Measurements from ENCODE around the gene NCCRP1.

DNA sequence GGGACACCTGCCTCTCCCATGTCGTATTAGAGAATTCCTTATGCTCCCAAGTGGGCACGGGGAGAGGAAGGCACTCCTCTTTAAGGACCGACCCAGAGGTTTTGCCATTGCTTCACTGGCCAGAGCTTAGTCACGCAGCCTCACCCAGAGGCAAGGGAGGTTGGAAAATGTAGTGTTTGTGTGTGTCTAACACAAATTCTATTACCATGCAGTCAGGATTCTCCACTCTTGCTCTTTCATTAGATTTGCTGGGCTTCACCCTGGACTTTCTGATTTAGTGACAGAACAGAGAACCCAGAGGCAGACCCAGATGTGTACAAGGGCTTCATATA is 14.6 kb upstream of the NCCRP1 start:
- TF ChIP-seq, protein P1, sequence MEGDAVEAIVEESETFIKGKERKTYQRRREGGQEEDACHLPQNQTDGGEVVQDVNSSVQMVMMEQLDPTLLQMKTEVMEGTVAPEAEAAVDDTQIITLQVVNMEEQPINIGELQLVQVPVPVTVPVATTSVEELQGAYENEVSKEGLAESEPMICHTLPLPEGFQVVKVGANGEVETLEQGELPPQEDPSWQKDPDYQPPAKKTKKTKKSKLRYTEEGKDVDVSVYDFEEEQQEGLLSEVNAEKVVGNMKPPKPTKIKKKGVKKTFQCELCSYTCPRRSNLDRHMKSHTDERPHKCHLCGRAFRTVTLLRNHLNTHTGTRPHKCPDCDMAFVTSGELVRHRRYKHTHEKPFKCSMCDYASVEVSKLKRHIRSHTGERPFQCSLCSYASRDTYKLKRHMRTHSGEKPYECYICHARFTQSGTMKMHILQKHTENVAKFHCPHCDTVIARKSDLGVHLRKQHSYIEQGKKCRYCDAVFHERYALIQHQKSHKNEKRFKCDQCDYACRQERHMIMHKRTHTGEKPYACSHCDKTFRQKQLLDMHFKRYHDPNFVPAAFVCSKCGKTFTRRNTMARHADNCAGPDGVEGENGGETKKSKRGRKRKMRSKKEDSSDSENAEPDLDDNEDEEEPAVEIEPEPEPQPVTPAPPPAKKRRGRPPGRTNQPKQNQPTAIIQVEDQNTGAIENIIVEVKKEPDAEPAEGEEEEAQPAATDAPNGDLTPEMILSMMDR (conservative IDR thresholded peaks at IDR 0.05; ENCODE audit: low read length) = no peak
- no peak for TF ChIP-seq EZH2phosphoT487 (IDR thresholded peaks at IDR 0.05; ENCODE audit: borderline replicate concordance, low read depth, low read length)
